Measurements from ENCODE around the gene PTPRM. TPM values are rescaled to one million over a fixed set of nuclear protein-coding genes. Genes with fewer than 3 reads are reported as not detected.

PTPRM gene
- total and polyA plus RNA-seq, 4 donors, result 118 to 160 (median 122) TPM

DNA sequence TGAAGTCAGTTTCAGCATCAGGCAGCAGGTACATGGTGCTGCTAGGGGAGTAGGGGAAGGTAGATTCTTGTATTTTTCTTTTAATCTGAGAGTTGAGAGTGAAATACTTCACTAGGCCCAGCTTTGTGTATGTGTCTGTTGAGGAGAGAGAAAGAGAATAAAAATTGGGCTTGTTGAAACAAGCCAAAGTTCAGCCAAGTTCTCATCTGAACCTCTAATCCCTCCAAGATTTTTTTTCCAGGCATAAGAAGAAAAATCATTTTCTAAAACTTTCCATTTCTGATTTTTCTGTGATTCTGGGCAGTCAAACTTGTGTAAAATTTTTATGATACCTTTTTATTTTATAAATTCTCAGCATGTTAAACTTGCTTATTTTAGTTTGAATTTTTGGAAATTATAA, 55.6 kb downstream of the PTPRM start:
- H3K9me3 ChIP-seq (ENCODE audit: control insufficient read depth, insufficient read depth, low read length), result no peaks in the 10 kb centered on the region
- no peak for DNase-seq (ENCODE audit: low read depth in 4 of 6, low spot score in 6 of 6)
- H3K27me3 ChIP-seq (ENCODE audit: control insufficient read depth, insufficient read depth, low read length), result no peaks in the 10 kb centered on the region
- H3K4me3 ChIP-seq (ENCODE audit: low read depth, low read length), result no peak overlapping the region
- H3K27ac ChIP-seq (ENCODE audit: low read depth, low read length), result no peak overlapping the region
- H3K36me3 ChIP-seq (ENCODE audit: control insufficient read depth, insufficient read depth, low read length), result no peaks in the 10 kb centered on the region
- no peaks in the 10 kb centered on the region for H3K4me1 ChIP-seq (ENCODE audit: control insufficient read depth, insufficient read depth, low read length)

DNA sequence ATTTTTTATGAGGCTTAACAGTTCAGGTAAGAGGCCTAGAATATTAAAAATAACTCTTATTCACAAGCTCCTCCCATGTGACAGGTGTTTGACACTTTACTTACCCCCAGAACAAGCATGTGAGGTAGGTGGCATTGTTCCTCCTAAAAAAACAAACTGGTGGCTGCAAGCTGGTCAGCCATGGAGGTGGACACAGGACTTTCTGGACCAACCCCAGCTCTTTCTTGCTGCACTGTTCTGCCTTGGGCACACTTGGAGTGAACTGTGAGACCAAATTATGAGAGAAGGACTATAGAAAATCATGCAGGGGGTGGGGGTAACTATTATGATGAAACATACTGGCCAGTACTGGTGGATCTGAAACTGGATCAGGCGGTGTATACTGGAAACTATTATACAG, 56.6 kb downstream of the PTPRM start:
- no peak for DNase-seq (ENCODE audit: low read depth in 4 of 6, low spot score in 6 of 6)
- Histone ChIP-seq H3K27ac (ENCODE audit: low read depth, low read length) (no peak overlapping the region), H3K4me3 (ENCODE audit: low read depth, low read length) (no peak overlapping the region), H3K36me3 (ENCODE audit: control insufficient read depth, insufficient read depth, low read length) (no peaks in the 10 kb centered on the region), H3K9me3 (ENCODE audit: control insufficient read depth, insufficient read depth, low read length) (no peaks in the 10 kb centered on the region), H3K4me1 (ENCODE audit: control insufficient read depth, insufficient read depth, low read length) (no peaks in the 10 kb centered on the region), H3K27me3 (ENCODE audit: control insufficient read depth, insufficient read depth, low read length) (no peaks in the 10 kb centered on the region)
- WGBS (ENCODE audit: insufficient coverage), result no CpG with 5 or more reads among the region's 1 CpG

DNA sequence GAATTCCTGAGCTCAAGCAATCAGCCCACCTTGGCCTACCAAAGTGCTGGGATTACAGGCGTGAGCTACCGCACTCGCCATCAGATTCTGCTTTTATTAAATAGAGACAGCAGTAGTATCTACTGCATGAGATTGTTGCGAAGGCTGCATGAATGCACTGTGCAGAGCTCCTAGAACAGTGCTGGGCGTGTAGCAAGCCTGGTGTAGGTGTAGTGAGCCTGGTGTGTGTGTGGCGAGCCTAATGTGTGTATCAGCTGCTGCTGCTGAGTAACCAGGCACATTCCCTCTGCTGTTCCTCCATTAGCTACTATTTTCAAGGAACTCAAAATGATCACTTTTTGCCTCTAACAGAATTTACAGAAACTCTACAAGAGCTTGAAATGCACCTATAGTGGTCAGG, 57.6 kb downstream of the PTPRM start:
- DNase-seq (ENCODE audit: low read depth in 4 of 6, low spot score in 6 of 6), result no peak
- 98% methylated on average over 4 of the region's 6 CpGs for WGBS (ENCODE audit: insufficient coverage)
- no peaks in the 10 kb centered on the region for H3K9me3 ChIP-seq (ENCODE audit: control insufficient read depth, insufficient read depth, low read length)
- H3K27ac ChIP-seq (ENCODE audit: low read depth, low read length), result no peak overlapping the region
- no peaks in the 10 kb centered on the region for H3K27me3 ChIP-seq (ENCODE audit: control insufficient read depth, insufficient read depth, low read length)
- no peaks in the 10 kb centered on the region for H3K4me1 ChIP-seq (ENCODE audit: control insufficient read depth, insufficient read depth, low read length)
- no peaks in the 10 kb centered on the region for H3K36me3 ChIP-seq (ENCODE audit: control insufficient read depth, insufficient read depth, low read length)
- no peak overlapping the region for H3K4me3 ChIP-seq (ENCODE audit: low read depth, low read length)

DNA sequence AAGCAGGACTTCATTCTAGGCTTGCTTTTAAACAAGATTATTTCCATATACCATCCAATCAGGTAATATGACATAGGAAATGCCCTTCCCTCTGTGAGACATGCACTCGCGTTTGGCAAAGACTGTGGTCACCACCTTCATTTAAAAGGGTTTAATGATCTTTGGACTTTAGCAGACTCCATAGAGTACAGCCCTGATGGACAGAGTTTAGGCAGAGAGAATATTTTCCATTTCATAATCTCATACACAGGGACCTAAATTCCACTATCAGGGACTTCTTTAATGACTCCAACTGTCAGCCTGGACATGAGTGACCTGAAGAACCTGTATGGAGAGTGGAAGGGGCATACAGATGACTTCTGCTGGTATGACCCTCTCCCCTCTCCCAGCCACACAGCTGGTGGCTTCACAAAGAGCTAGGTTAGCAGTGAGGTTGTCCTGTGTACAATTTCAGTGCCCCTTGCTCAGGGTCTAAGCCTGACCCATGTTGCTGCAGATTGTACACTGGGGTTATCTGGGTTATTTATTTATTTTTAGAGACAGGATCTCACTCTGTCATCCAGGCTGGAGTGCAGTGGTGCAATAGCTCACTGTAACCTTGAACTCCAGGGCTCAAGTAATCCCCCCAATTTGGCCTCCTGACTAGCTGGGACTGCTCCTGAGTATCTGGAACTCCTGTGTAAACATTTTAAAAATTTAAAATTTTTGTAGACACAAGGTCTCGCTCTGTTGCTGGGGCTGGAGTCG, 59.2 kb downstream of the PTPRM start:
- no peak for DNase-seq (ENCODE audit: low read depth in 4 of 6, low spot score in 6 of 6)
- Histone ChIP-seq H3K36me3 (ENCODE audit: control insufficient read depth, insufficient read depth, low read length) (no peaks in the 10 kb centered on the region), H3K27ac (ENCODE audit: low read depth, low read length) (no peak overlapping the region), H3K4me1 (ENCODE audit: control insufficient read depth, insufficient read depth, low read length) (no peaks in the 10 kb centered on the region), H3K9me3 (ENCODE audit: control insufficient read depth, insufficient read depth, low read length) (no peaks in the 10 kb centered on the region), H3K27me3 (ENCODE audit: control insufficient read depth, insufficient read depth, low read length) (no peaks in the 10 kb centered on the region), H3K4me3 (ENCODE audit: low read depth, low read length) (no peak overlapping the region)
- WGBS (ENCODE audit: insufficient coverage), result no CpG with 5 or more reads among the region's 4 CpGs

DNA sequence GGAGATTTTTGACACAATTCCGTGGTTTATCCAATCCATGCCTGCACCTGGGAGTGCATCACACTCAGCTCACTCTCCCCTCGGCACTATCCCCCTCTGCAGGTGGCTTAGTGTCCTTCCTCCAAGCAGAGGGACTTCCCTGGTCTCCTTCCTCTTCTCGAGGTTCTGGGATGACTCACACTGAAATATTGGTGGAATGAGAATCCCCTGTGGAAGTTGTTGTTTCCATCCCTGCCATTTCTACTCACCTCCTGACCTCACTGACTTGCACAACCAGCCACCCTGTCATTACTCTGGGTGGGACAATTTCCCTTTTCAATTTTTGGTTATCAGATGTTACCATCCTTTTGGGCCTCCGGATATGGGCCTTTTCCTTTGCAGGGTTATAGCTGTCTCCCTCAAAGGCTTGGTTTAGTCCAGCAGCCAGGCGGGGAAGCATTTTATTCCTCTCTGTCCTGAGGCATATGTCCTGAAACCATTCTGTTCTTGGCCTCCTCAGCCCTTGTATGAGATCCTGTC, 59.9 kb downstream of the PTPRM start:
- Histone ChIP-seq H3K36me3 (ENCODE audit: control insufficient read depth, insufficient read depth, low read length) (no peaks in the 10 kb centered on the region), H3K4me1 (ENCODE audit: control insufficient read depth, insufficient read depth, low read length) (no peaks in the 10 kb centered on the region), H3K27ac (ENCODE audit: low read depth, low read length) (no peak overlapping the region), H3K9me3 (ENCODE audit: control insufficient read depth, insufficient read depth, low read length) (no peaks in the 10 kb centered on the region), H3K4me3 (ENCODE audit: low read depth, low read length) (no peak overlapping the region), H3K27me3 (ENCODE audit: control insufficient read depth, insufficient read depth, low read length) (no peaks in the 10 kb centered on the region)
- 93% methylated on average over 2 of the region's 5 CpGs for WGBS (ENCODE audit: insufficient coverage)
- DNase-seq (ENCODE audit: low read depth in 4 of 6, low spot score in 6 of 6), result no peak

DNA sequence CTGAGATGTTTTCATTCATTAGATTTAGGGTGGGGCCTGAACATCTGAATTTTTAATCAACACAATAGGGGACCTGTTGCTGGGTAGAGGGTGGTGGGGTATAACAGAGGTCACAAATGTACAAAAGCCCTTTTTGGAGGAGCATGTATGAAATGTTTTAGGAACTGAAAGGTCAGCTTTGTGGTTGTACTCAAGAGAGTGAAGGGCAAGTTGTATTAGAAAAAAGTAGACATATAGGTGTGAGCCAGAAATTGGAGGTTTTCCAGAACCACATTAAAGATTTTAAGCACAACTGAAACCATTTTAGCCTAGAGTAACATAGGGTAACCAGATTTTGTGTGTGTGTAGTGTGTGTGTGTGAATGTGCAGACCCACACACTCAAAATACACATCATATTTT, 62.3 kb downstream of the PTPRM start:
- Histone ChIP-seq H3K4me3 (ENCODE audit: low read depth, low read length) (no peak overlapping the region), H3K27me3 (ENCODE audit: control insufficient read depth, insufficient read depth, low read length) (no peaks in the 10 kb centered on the region), H3K4me1 (ENCODE audit: control insufficient read depth, insufficient read depth, low read length) (no peaks in the 10 kb centered on the region), H3K9me3 (ENCODE audit: control insufficient read depth, insufficient read depth, low read length) (no peaks in the 10 kb centered on the region), H3K36me3 (ENCODE audit: control insufficient read depth, insufficient read depth, low read length) (no peaks in the 10 kb centered on the region), H3K27ac (ENCODE audit: low read depth, low read length) (no peak overlapping the region)
- no peak for DNase-seq (ENCODE audit: low read depth in 4 of 6, low spot score in 6 of 6)

DNA sequence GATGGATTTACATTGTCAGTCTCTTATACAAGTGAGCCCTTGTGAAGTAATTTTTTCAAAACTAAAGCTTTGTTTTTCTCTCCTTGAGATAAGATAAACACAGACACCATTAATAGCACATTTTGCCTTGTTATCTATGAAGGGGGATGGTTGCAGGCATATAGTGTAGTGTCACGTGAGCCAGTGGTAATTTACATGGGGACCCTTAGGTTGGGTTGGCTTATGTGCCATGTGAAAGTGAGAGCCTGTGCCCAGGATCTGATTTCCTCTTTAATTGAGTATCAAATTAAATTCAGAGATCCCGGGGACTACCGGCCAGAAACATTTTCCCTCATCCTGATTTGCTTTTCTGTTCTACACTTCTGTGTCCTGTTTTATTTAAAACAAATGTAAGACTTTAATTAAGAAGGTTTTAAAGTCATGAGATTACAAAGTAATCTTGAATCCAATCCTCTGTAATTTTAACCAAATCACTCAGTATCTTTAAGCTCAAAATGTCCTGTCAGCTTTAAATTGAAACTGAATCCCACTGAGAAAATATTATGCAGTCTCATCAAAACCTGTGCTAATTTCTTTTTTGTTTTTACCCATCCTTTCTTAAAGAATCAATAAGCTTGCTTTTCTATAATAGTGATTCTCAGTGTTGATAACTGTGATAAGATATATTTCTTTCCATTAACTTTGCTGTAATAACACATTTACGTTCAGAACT, 63.8 kb downstream of the PTPRM start:
- no CpG with 5 or more reads among the region's 4 CpGs for WGBS (ENCODE audit: insufficient coverage)
- H3K36me3 ChIP-seq (ENCODE audit: control insufficient read depth, insufficient read depth, low read length), result no peaks in the 10 kb centered on the region
- no peak overlapping the region for H3K4me3 ChIP-seq (ENCODE audit: low read depth, low read length)
- no peak for DNase-seq (ENCODE audit: low read depth in 4 of 6, low spot score in 6 of 6)
- H3K4me1 ChIP-seq (ENCODE audit: control insufficient read depth, insufficient read depth, low read length), result no peaks in the 10 kb centered on the region
- H3K27me3 ChIP-seq (ENCODE audit: control insufficient read depth, insufficient read depth, low read length), result no peaks in the 10 kb centered on the region
- no peak overlapping the region for H3K27ac ChIP-seq (ENCODE audit: low read depth, low read length)
- H3K9me3 ChIP-seq (ENCODE audit: control insufficient read depth, insufficient read depth, low read length), result no peaks in the 10 kb centered on the region

DNA sequence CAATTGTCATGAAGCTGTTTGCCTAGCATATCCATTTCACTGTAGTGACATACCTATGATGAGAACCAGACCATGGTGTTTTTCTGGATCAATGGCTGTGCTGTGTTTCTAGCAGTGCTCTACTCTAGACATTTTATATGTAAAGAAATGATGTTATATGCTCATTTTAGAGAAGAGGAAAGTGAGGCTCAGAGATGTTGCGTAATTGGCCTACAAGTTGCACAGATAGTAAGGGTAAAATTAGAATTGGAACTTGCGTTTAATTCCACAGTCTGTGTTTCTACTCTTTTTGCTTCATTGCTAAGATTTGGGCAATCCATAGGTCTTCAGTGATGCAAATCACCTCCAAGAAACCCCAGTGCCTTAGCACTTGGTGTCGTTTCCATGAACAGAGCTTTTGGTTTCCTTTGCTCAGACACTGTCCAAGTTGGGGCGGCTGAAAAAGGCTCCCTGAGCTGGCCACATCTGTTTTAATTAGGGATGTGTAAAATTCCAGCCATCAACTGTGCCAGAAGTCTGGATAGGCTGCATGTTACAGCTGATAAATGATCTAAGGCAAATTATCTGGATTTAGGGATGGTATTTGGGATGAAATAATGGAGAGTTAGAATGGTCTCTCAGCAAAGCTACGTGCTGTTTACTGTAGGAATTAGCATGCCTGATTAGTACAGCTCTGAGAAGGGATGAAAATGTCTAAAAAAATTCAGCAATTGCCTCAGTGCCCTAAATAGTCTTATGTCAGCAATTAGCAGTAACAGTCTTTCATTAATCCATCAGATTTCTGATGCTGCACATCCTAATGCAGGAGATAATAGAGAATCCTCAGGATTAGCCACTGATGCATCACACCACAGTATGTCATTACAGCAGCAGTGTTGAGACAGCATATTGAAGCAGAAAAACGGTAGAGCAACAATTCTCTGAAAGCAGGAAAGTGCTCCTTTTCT, 65.3 kb downstream of the PTPRM start:
- no peak overlapping the region for H3K27ac ChIP-seq (ENCODE audit: low read depth, low read length)
- 59% methylated on average over 3 of the region's 6 CpGs for WGBS (ENCODE audit: insufficient coverage)
- H3K36me3 ChIP-seq (ENCODE audit: control insufficient read depth, insufficient read depth, low read length), result no peaks in the 10 kb centered on the region
- H3K4me3 ChIP-seq (ENCODE audit: low read depth, low read length), result no peak overlapping the region
- H3K9me3 ChIP-seq (ENCODE audit: control insufficient read depth, insufficient read depth, low read length), result no peaks in the 10 kb centered on the region
- DNase-seq (ENCODE audit: low read depth in 4 of 6, low spot score in 6 of 6), result peak in 1 of 6 donors; percentile 68
- no peaks in the 10 kb centered on the region for H3K4me1 ChIP-seq (ENCODE audit: control insufficient read depth, insufficient read depth, low read length)
- H3K27me3 ChIP-seq (ENCODE audit: control insufficient read depth, insufficient read depth, low read length), result no peaks in the 10 kb centered on the region

DNA sequence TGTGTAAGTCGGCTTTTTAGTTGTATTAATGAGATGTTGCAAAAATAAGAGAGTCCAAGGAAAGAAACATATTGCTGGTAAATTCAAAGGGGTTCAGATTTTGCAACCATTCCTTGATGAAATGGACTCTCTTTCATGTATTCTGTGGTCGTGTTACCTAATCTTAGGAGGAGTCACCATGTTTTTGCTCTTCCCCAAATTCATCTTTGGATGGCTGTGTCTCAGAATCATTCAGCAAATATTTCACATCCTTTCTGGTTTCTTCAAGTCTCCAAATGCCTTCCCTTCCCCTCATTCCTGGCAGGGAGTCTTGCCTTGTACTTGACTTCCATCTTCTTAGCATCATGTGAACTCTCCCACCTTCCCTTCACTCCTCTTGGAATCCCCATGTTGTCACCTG, 66.1 kb downstream of the PTPRM start:
- Histone ChIP-seq H3K4me3 (ENCODE audit: low read depth, low read length) (no peak overlapping the region), H3K27me3 (ENCODE audit: control insufficient read depth, insufficient read depth, low read length) (no peaks in the 10 kb centered on the region), H3K9me3 (ENCODE audit: control insufficient read depth, insufficient read depth, low read length) (no peaks in the 10 kb centered on the region), H3K4me1 (ENCODE audit: control insufficient read depth, insufficient read depth, low read length) (no peaks in the 10 kb centered on the region), H3K36me3 (ENCODE audit: control insufficient read depth, insufficient read depth, low read length) (no peaks in the 10 kb centered on the region), H3K27ac (ENCODE audit: low read depth, low read length) (no peak overlapping the region)
- DNase-seq (ENCODE audit: low read depth in 4 of 6, low spot score in 6 of 6), result no peak
- WGBS (ENCODE audit: insufficient coverage), result 67% methylated on average over 1 of the region's 2 CpGs

Data from spinal cord (tissue), 10 donors.